Dendritic cell treated with granulocyte-macrophage colony-stimulating factor and Interleukin-4, amounts not matched to agents 40 ng/mL and 50 ng/mL, for 4 days (primary cell): Measurements from ENCODE around the gene PDE8B.
A peak's percentile ranks its signal among the peaks of the same experiment; 100 is the strongest.

Experiments used
- H3K27ac Mint-ChIP-seq: one replicate; pipeline ENCODE4 v1.8.0; 2022; ENCODE audit warnings: mild to moderate bottlenecking, mixed read lengths
- H3K27me3 Mint-ChIP-seq: one replicate; pipeline ENCODE4 v1.8.0; 2022; ENCODE audit warnings: mild to moderate bottlenecking, mixed read lengths
- H3K36me3 Mint-ChIP-seq: one replicate; pipeline ENCODE4 v1.8.0; 2022; ENCODE audit warnings: low read depth, mixed read lengths
- H3K4me1 Mint-ChIP-seq: one replicate; pipeline ENCODE4 v1.8.0; 2022; ENCODE audit warnings: low read depth, mixed read lengths
- H3K4me3 Mint-ChIP-seq: one replicate; pipeline ENCODE4 v1.8.0; 2022; ENCODE audit warnings: mild to moderate bottlenecking, moderate library complexity, mixed read lengths
- H3K9me3 Mint-ChIP-seq: one replicate; pipeline ENCODE4 v1.8.0; 2022; ENCODE audit warnings: mixed read lengths
- intact Hi-C: fragments of 100-400 bp; cut with micrococcal nuclease; formaldehyde crosslinking; loops from one replicate; pipeline ENCODE4 v1.15.0; 2022

The PDE8B gene

GRCh38 chr5:77262697-77263096, 52.2 kb downstream of the PDE8B start:
- peaks cover 25% of the 10 kb centered on the region for H3K4me1 Mint-ChIP-seq
- H3K27me3 Mint-ChIP-seq = peaks cover 4% of the 10 kb centered on the region
- H3K27ac Mint-ChIP-seq = no peak overlapping the region
- intact Hi-C loops = no loop called here
- H3K4me3 Mint-ChIP-seq = no peak overlapping the region
- H3K36me3 Mint-ChIP-seq = no peaks in the 10 kb centered on the region
- no peaks in the 10 kb centered on the region for H3K9me3 Mint-ChIP-seq

DNA sequence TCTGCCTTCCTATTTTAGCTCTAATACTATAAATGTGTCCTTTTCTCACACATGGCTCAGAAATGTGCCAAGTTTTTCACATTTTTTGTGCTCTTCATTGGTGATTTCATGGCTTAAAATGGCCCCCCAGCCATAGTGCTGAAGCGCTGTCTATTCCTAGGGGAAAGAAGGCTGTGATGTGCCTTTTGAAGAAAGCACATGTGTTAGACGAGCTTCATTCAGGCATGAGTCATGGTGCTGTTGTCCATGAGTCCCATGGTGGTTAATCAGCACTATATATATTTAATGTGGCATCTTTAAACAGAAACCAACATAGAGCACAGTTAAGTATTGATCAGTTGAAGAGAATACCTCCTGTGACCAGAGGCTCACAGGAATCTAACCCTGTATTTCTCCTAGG, 55.8 kb downstream of the PDE8B start:
- Mint-ChIP-seq H3K27me3 (no peaks in the 10 kb centered on the region), H3K27ac (no peak overlapping the region), H3K4me1 (peaks cover 16% of the 10 kb centered on the region), H3K4me3 (no peak overlapping the region), H3K36me3 (no peaks in the 10 kb centered on the region), H3K9me3 (peaks cover 9% of the 10 kb centered on the region)
- intact Hi-C loops = no loop called here

GRCh38 chr5:77267496-77267895, 57.0 kb downstream of the PDE8B start:
- Mint-ChIP-seq H3K27me3 (peaks cover 2% of the 10 kb centered on the region), H3K27ac (no peak overlapping the region), H3K36me3 (no peaks in the 10 kb centered on the region), H3K9me3 (peaks cover 9% of the 10 kb centered on the region), H3K4me3 (no peak overlapping the region), H3K4me1 (peaks cover 20% of the 10 kb centered on the region)
- intact Hi-C loops = no loop called here

GRCh38 chr5:77272206-77272605, 61.7 kb downstream of the PDE8B start:
- Mint-ChIP-seq H3K27me3 (peaks cover 2% of the 10 kb centered on the region), H3K4me1 (peaks cover 9% of the 10 kb centered on the region), H3K9me3 (peaks cover 9% of the 10 kb centered on the region), H3K36me3 (no peaks in the 10 kb centered on the region), H3K4me3 (no peak overlapping the region), H3K27ac (no peak overlapping the region)
- intact Hi-C loops = no loop called here

- intact Hi-C loops = no loop called here
- Mint-ChIP-seq H3K36me3 (no peaks in the 10 kb centered on the region), H3K4me3 (no peak overlapping the region), H3K27me3 (no peaks in the 10 kb centered on the region), H3K9me3 (no peaks in the 10 kb centered on the region), H3K27ac (no peak overlapping the region), H3K4me1 (no peaks in the 10 kb centered on the region)
These were observed 67.3 kb downstream of the PDE8B start for GRCh38 chr5:77277759-77278158.

GRCh38 chr5:77280036-77280435, 69.6 kb downstream of the PDE8B start:
- Mint-ChIP-seq H3K9me3 (no peaks in the 10 kb centered on the region), H3K36me3 (no peaks in the 10 kb centered on the region), H3K27ac (no peak overlapping the region), H3K4me1 (peaks cover 4% of the 10 kb centered on the region), H3K27me3 (no peaks in the 10 kb centered on the region), H3K4me3 (no peak overlapping the region)
- intact Hi-C loops = no loop called here

- intact Hi-C loops = no loop called here
- Mint-ChIP-seq H3K27me3 (no peaks in the 10 kb centered on the region), H3K27ac (no peak overlapping the region), H3K4me1 (peaks cover 12% of the 10 kb centered on the region), H3K36me3 (no peaks in the 10 kb centered on the region), H3K4me3 (no peak overlapping the region), H3K9me3 (no peaks in the 10 kb centered on the region)
These were observed 71.5 kb downstream of the PDE8B start for GRCh38 chr5:77281969-77282336.

- Mint-ChIP-seq H3K27me3 (no peaks in the 10 kb centered on the region), H3K9me3 (no peaks in the 10 kb centered on the region), H3K4me3 (no peak overlapping the region), H3K36me3 (no peaks in the 10 kb centered on the region), H3K4me1 (peaks cover 12% of the 10 kb centered on the region), H3K27ac (no peak overlapping the region)
- intact Hi-C loops = no loop called here
These were observed 72.0 kb downstream of the PDE8B start for GRCh38 chr5:77282337-77283027.

DNA sequence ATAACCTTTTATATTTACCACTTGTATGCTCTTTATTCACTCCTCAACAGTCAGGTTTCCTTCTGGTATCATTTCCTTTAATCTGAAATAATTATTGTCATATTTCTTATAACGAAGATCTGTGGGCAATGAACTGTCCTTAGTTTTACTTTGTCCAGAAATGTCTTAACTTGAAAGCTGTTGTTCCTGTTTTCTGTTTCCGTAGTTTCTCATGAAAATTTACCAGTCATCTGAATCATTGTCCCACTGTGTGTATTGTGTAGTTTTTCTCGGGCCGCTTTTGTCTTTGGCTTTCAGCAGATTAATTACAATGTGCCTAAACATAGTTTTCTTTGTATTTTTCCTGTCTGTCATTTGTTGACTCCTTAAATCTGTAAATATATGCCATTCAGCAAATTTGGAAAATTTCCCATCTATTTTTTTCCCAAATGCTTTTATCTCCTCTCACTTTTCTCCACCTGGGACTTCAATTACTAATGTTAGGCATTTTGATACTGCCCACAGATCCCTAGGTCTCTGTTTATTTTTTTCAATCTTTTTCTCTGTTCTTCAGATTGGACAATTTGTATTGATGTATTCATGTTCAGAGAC, 74.9 kb downstream of the PDE8B start:
- peak overlapping the region; percentile 10 for H3K27ac Mint-ChIP-seq
- H3K36me3 Mint-ChIP-seq = no peaks in the 10 kb centered on the region
- intact Hi-C loops = no loop called here
- no peak overlapping the region for H3K4me3 Mint-ChIP-seq
- no peaks in the 10 kb centered on the region for H3K27me3 Mint-ChIP-seq
- peaks cover 12% of the 10 kb centered on the region for H3K4me1 Mint-ChIP-seq
- H3K9me3 Mint-ChIP-seq = no peaks in the 10 kb centered on the region

GRCh38 chr5:77292026-77292757, 81.7 kb downstream of the PDE8B start:
- Mint-ChIP-seq H3K4me3 (no peak overlapping the region), H3K27me3 (no peaks in the 10 kb centered on the region), H3K27ac (no peak overlapping the region), H3K4me1 (peaks cover 20% of the 10 kb centered on the region), H3K36me3 (no peaks in the 10 kb centered on the region), H3K9me3 (no peaks in the 10 kb centered on the region)
- intact Hi-C loops = no loop called here

DNA sequence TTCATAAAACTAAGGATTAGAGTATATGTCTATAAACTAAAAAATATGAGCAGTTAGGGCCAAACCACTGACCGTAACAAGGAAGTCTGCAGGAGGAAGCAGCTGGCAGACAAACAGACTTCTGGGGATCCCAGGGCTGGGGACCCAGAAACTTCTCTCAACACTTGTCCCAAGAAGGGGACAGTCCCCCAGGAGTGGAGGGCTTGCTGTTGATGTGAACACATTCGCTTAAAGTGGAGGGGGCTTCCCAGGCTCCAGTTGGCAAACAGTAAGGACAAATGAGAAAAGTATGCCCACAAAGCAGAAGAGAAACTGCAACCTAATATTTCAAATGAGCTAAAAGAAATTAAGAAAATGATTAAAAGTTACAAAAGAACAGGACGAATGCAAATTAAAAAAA, 83.7 kb downstream of the PDE8B start:
- H3K36me3 Mint-ChIP-seq = no peaks in the 10 kb centered on the region
- H3K4me1 Mint-ChIP-seq = peaks cover 20% of the 10 kb centered on the region
- H3K4me3 Mint-ChIP-seq = peak overlapping the region; percentile 24
- intact Hi-C loops = no loop called here
- no peaks in the 10 kb centered on the region for H3K9me3 Mint-ChIP-seq
- H3K27me3 Mint-ChIP-seq = no peaks in the 10 kb centered on the region
- peak overlapping the region; percentile 77 for H3K27ac Mint-ChIP-seq

GRCh38 chr5:77295863-77296378, 85.4 kb downstream of the PDE8B start:
- Mint-ChIP-seq H3K4me3 (no peak overlapping the region), H3K9me3 (no peaks in the 10 kb centered on the region), H3K27ac (no peak overlapping the region), H3K27me3 (no peaks in the 10 kb centered on the region), H3K36me3 (no peaks in the 10 kb centered on the region), H3K4me1 (peaks cover 20% of the 10 kb centered on the region)
- intact Hi-C loops = no loop called here

- Mint-ChIP-seq H3K9me3 (no peaks in the 10 kb centered on the region), H3K36me3 (no peaks in the 10 kb centered on the region), H3K4me3 (no peak overlapping the region), H3K27ac (no peak overlapping the region), H3K4me1 (peaks cover 24% of the 10 kb centered on the region), H3K27me3 (no peaks in the 10 kb centered on the region)
- intact Hi-C loops = no loop called here
These were observed 87.7 kb downstream of the PDE8B start for GRCh38 chr5:77298146-77298545.

DNA sequence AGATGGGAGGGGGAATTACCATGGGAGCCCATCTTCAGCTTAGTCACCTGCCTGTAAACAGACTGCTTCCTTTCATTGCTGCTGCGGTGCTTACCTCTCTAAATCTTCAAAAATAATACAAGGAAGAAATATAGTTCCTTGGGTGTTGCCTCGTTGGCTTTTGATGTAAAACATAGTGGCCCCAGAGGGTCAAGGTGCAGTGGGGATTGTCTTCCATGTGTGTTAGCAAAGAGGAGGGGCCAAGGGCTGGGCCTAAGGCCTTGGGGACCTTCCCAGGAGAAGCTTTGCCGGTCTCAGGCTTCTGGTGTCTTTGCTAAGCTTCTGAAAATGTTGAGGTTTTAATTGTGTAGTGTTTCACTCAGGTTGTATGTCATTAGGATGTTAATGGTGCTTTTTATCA, 90.0 kb downstream of the PDE8B start:
- Mint-ChIP-seq H3K36me3 (no peaks in the 10 kb centered on the region), H3K27me3 (no peaks in the 10 kb centered on the region), H3K27ac (no peak overlapping the region), H3K9me3 (no peaks in the 10 kb centered on the region), H3K4me1 (peaks cover 9% of the 10 kb centered on the region), H3K4me3 (no peak overlapping the region)
- intact Hi-C loops = no loop called here
